A172 (cell line): Measurements from ENCODE around the gene CLMP. TPM values are rescaled to one million over a fixed set of nuclear protein-coding genes. Genes with fewer than 3 reads are reported as not detected.
"Not testable (repeated sequence)": the region's sequence is repeated elsewhere in the genome, so short reads cannot be mapped to it uniquely, and the experiment has no call there.

ENCODE experiments used
- DNase-seq: peaks from one replicate; pipeline ENCODE4 v3.0.0-alpha.2; 2015; ENCODE audit warnings: low spot score
- total RNA-seq: library from RNA; depleted of rRNA; stranded (reverse); fragments of >200 nt; shearing (Covaris generic); gene quantifications from 2 replicates; pipeline ENCODE4 v1.2.3, GENCODE V29; 2014

CLMP gene
- total RNA-seq, 1 experiment from 2014 or later = 9.7 TPM

GRCh38 chr11:123135863-123136446 is 59.1 kb downstream of the CLMP start:
- DNase-seq = no peak

DNA sequence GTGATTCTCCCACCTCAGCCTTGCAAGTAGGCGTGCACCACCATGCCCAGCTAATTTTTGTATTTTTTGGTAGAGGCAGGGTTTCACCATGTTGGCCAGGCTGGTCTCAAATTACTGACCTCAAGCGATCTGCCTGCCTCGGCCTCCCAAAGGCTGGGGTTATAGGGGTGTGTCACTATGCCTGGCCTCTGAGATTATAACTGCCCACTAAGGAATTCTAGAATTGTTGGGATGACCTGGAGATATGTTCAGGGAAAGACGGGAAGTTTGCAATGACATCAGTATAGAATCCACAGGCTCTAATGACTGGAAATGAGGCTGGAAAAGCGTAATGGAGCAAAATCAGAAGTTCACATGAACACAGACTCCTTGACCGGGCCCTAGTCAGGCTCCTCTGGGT is 62.2 kb downstream of the CLMP start:
- DNase-seq = no peak

DNA sequence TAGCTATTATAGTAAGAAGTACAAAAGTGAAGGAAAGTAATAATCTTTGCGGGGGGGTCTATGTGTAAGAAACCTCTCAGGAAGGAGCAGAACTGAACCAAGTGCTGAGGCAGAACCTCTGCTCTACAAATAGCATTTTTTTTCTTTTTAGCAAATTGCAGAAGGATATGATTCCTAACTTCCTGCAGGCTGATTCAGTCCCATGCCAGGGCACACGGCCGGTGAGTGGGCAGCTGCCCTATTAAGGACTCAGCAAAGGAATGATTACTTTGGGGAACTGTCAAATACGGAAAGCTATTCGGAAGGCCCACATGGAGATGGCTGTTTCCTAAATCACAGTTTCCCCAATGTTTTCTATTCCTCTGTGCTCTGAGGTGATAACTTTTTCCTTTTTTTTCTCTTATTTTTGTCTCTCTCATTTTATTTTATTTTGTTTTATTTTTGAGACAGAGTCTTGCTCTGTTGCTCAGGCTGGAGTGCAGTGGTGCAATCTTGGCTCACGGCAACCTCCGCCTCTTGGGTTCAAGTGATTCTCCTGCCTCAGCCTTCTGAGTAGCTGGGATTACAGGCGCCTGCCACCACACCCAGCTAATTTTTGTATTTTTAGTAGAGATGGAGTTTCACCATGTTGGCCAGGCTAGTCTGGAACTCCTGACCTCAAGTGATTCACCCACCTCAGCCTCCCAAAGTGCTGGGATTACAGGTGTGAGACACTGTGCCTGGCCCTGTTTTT is 62.8 kb downstream of the CLMP start:
- not testable (repeated sequence) for DNase-seq

DNA sequence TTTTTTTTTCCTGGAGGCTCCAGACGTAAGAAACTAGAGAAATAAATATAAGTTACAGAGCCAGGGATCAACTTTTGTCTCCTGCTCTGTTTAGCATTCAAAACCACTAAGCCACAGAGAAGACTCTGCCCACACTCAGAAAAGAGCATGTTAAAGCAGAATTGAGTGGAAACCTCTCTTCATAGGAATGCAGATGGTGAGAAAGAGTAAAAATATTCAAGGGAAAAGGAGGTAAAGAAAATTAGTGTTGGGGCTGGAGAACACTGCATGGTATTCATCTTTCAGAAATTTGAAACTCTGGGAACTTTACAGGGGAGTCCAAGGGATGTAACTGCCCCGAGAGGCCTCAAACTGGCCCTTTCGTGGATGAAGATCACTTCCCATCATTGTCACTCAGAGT is 65.1 kb downstream of the CLMP start:
- DNase-seq = no peak

DNA sequence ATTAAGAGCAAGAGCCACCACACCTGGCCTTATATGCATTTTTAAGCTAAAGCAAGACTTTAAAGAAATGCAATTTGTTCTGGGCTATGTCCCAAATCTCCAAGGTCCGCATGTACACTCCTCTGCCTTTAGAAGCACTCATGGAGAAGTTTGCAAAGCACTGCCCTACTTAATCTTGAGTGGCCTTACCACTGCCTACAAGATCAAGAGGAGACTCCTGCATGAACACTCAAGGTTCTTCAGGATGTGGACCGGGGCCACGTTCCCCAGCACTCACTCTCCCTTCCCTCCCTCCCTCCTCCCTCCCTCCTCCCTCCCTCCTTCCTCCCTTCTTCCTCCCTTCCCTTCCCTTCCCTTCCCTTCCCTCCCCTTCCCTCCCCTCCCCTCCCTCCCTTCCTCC is 69.9 kb downstream of the CLMP start:
- no peak for DNase-seq

DNA sequence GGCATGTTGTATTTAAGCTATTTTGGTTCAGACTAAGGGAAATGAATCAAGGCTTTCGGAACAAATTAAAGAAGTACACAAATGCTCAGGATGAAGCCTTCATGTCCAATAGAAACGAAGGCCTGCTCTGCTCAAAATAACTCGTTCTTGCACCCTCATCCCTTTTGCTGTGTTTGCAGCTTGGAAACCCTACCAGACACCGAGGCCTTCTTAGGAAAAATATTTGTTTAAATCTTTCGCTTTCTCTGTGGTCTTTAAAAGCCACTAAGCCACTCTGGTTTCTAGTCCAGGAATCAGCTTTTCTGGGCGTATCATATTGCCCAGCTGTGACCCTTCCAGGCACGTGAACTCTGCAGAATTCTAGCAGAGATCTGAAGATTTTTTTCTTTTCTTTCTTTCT is 72.2 kb downstream of the CLMP start:
- DNase-seq = no peak

- DNase-seq = no peak
Observed at GRCh38 chr11:123122341-123122740, 72.7 kb downstream of the CLMP start.

GRCh38 chr11:123116486-123116885 is 78.6 kb downstream of the CLMP start:
- DNase-seq = no peak

DNA sequence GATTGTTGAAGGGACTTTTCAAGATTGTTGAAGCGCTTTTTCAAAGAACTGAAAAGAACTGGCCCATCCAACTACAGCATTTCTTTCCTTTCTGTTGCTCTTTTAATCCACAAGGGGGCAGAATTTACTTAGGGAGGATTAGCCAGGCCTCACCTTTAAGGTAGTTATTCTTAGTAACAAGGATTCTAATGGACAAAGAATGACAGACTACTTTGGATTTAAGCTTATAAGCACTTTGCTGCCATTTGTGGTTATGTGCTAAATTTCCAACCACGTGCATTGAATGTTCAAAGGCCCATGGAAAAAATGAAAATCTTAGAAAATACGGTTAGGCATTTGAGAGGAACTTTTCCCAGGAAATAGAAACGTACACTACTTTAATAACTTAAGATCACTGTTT is 83.6 kb downstream of the CLMP start:
- peak; percentile 38 for DNase-seq

DNA sequence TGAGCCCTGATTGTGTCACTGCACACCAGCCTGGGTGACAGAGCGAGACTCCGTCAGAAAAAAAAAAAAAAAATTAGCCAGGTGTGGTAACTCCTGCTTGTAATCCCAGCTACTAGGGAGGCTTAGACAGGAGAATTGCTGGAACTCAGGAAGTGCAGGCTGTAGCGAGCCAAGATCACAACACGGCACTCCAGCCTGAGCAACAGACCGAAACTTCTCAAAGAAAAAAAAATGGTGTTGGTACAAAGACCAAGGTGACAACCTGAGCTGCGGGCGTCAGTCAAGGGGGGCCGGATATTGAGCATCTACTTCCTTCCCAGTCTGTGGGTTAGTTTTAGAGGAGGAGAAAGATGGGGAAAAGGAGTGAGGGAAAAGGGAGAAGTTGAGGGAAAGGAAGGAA is 84.7 kb downstream of the CLMP start:
- no peak for DNase-seq

DNA sequence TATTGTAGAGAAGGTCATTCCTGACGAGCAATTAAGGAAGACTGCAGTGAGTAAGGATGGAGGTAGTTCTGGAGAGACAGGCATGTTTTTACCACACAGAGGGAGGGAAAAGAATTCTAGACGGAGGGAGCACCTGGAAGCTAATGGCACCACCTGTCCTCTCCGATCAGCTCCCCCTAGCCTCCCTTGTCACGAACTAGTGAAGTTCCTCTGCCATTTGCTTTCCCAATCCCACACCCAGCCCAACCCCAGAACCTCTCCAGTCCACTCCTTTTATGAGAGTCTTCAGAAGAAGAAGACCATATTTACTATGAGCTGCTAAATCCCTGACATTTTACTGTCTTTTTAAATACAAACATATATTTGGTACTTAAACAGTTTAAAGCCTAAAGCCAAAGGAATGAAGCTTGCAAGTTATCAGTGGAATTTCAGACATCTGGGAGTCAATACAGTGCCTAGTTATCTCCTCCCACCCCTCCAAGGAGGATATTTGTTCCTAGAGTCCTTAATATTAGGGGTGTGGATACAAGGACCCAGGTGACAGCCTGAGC is 87.0 kb downstream of the CLMP start:
- no peak for DNase-seq

DNA sequence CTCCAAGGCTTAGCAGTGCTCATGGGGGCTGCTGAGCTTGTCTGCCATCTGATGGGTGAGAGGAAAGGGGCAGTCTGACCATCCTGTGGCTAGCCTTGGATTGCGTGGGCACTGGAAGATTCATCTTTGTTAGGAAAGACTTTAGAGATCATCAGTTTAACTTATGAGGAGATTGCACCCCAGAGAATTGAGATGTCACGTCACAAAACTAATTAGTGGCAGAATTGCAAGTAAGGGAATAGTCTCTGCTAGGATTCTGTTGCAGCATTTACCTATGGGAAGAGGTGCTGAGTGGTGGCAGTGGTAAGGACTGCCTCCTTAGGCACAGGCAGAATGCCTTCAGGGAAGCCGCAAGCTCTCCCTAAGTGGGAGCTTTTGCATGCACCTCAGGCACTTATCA is 90.4 kb downstream of the CLMP start:
- DNase-seq = no peak

DNA sequence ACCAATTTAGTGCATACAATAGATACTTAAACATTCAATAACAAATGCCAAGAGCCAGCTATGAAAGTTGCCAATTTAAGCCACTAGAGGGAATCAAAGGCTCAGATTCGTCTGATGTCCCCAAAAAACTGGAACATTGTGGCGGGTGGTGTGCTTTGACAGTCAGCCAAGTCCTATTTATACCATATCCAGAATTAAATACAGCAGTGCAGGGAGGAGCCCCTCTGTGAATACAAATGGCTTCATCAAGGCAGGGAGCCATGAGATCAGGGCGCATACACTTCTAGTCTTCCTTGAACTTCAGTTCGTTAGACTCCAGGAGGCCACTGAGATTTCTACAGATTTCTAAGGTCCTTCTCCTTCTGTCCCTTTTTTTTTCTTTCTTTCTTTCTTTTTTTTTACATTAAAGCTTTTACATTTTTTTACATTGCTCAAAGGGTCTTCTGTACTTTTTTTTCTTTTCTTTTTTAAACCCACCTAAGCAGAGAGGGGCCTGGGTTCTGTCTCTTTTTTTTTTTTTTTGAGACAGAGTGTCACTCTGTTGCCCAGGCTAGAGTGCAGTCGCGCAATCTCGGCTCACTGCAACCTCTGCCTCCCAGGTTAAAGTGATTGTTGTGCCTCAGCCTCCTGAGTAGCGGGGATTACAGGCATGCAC is 91.6 kb downstream of the CLMP start:
- peak; percentile 55 for DNase-seq

- DNase-seq = no peak
Observed at GRCh38 chr11:123100379-123101085, 94.5 kb downstream of the CLMP start.

GRCh38 chr11:123098990-123099389 is 96.1 kb downstream of the CLMP start:
- DNase-seq = no peak

DNA sequence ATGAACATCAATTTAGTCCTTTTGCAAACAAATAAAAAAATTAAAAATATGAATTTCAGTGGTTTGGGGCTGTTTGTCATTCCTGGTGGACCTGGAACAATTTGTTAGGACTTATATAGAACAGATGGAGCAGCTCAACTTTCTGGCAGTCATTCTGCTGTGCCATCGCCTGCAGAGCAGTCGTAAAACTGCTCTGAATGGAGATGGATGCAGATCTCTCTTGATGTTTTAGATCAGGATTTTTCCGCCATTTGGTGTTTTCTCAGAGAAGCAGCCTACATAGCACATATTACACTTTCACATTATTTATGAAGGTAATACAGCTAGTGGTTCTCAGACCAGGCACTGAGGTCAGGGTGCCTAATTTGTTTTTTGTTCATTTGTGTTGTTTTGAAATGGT is 101.3 kb downstream of the CLMP start:
- DNase-seq = no peak

GRCh38 chr11:123091506-123091905 is 103.5 kb downstream of the CLMP start:
- DNase-seq = no peak

DNA sequence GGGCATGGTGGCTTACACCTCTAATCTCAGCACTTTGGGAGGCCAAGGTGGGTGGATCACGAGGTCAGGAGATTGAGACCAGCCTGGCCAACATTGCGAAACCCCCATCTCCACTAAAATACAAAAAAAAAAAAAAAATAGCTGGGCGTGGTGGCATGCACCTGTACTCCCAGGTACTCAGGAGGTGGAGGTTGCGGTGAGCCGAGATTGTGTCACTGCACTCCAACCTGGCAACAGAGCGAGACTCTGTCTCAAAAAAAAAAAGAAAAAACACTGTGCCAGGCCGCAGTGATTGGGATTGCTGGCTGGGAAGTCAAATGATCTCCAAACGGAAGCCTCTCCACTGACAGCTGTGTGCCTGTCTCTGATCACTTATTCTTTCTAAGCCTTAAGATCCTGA is 104.9 kb downstream of the CLMP start:
- not testable (repeated sequence) for DNase-seq

GRCh38 chr11:123088896-123089295 is 106.2 kb downstream of the CLMP start:
- DNase-seq = not testable (repeated sequence)

GRCh38 chr11:123087657-123088056 is 107.4 kb downstream of the CLMP start:
- not testable (repeated sequence) for DNase-seq

GRCh38 chr11:123086305-123086704 is 108.7 kb downstream of the CLMP start:
- no peak for DNase-seq

- no peak for DNase-seq
Observed at GRCh38 chr11:123085497-123085896, 109.6 kb downstream of the CLMP start.
